ENCODE measurements around the gene TMBIM4.

The TMBIM4 gene

DNA sequence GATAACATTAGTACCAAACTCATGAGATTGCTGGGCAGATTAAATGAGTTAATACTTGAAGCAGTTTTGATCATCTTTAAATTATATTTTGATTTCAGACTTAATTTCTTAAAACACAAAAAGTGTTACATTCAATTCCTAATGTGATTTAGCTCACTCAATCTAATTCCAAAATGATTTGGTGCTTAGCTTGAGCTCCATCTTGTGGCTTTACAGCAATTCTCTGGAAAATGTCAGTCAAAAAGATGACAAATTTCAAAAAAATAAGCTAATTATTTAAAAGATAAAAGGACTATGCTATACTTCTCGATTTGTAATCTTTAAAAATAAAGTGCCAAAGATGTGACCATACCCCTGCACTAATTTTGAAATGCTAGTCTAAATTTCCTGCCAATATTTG is 49.3 kb downstream of the TMBIM4 start:
- TF ChIP-seq JUND (IDR thresholded peaks at IDR 0.05; ENCODE audit: low read depth) = no peak
- no peak for DNase-seq (ENCODE audit: low read depth in 1 of 2, low spot score in 1 of 2)
- in situ Hi-C loops (cut with HindIII; ENCODE audit: low pct_unique_long_range_greater_than_20kb, low sequenced_read_pairs) = no loop called here

DNA sequence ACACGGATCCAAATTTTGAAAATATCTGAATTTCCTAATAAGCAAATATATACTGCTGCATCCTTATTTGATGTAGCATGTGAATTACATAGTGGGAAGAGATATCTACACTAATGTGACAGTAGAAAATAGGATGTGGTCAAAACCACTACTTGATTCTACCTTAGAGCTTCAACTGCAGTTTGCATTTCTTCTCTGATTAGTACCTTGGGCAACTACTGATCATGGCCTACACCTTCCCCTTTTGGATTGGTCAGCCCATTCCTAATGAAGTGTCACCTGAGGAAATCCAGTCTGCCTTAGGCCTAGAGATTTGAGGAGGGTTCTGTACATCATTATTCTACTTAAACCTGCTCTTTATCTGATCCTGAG is 49.9 kb downstream of the TMBIM4 start:
- DNase-seq (ENCODE audit: low read depth in 1 of 2, low spot score in 1 of 2) = no peak
- TF ChIP-seq JUND (IDR thresholded peaks at IDR 0.05; ENCODE audit: low read depth) = no peak
- in situ Hi-C loops (cut with HindIII; ENCODE audit: low pct_unique_long_range_greater_than_20kb, low sequenced_read_pairs) = no loop called here

DNA sequence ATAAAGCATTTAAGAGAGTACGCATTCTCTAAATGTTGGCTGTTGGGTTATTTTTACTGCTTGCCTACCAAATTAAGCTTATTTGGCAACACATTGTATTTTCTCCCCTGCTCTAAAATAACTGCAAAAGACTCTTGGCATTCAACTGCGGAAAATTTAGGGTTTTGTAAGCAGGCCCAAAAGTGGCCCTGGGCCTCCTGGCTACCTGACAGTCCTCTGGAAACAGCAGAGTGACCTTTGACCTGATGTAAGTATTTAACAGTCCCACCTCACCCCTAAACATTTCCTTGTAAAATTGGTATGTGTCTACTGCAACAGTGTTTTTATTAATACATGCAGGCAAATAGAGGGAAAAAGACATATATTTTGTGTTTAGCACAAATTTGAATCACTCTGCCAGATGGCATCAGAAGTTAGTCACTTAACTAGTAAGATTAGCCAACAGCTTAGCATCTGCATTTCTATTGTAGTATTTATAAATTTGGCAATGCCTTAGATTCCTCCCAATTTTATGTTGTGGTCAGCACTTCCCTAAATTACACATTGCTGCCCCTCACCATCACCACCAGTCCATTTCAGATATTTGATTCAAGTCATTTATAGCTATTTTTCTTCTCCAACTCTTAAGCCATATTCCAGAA is 50.4 kb downstream of the TMBIM4 start:
- no peak for TF ChIP-seq JUND (IDR thresholded peaks at IDR 0.05; ENCODE audit: low read depth)
- in situ Hi-C loops (cut with HindIII; ENCODE audit: low pct_unique_long_range_greater_than_20kb, low sequenced_read_pairs) = no loop called here
- no peak for DNase-seq (ENCODE audit: low read depth in 1 of 2, low spot score in 1 of 2)

DNA sequence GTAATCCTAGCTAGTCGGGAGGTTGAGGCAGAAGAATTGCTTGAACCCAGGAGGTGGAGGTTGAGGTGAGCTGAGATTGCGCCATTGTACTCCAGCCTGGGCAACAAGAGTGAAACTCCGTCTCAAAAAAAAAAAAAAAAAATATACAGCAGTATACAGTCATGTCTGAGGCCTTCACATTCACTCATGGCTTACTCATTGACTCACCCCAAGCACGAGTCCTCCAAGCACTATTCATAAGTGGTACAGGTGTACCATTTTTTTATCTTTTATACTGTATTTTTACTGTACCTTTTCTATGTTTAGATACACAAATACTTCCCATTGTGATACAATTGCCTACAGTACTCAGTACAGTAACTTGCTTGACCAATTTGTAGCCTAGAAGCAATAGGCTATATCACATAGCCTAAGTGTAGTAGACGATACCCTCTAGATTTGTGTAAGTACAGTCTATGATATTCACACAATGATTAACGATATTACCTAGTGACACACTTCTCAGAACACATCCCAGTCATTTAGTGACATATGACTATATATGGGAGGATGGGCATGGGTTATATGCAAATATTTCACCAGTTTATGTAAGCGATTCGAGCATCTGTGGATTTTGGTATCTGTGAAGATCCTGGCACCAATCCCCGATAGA is 51.4 kb downstream of the TMBIM4 start:
- no peak for DNase-seq (ENCODE audit: low read depth in 1 of 2, low spot score in 1 of 2)
- TF ChIP-seq JUND (IDR thresholded peaks at IDR 0.05; ENCODE audit: low read depth) = no peak
- in situ Hi-C loops (cut with HindIII; ENCODE audit: low pct_unique_long_range_greater_than_20kb, low sequenced_read_pairs) = no loop called here

DNA sequence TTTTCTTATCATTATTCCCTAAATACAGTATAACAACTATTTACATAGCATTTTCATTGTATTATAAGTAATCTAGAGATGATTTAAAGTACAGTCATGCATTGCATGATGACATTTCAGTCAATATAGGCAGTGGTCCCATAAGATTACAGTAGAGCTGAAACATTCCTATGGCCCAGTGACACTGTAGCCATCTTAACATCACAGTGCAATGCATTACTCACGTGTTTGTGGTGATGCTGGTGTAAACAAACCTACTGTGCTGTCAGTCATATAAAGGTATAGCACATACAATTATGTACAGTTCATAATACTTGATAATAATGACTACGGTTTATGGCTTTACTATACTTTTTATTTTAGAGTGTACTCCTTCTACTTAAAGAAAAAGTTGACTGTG is 52.6 kb downstream of the TMBIM4 start:
- DNase-seq (ENCODE audit: low read depth in 1 of 2, low spot score in 1 of 2) = peak in 1 of 2 experiments; percentile 57
- no peak for TF ChIP-seq JUND (IDR thresholded peaks at IDR 0.05; ENCODE audit: low read depth)
- in situ Hi-C loops (cut with HindIII; ENCODE audit: low pct_unique_long_range_greater_than_20kb, low sequenced_read_pairs) = no loop called here

DNA sequence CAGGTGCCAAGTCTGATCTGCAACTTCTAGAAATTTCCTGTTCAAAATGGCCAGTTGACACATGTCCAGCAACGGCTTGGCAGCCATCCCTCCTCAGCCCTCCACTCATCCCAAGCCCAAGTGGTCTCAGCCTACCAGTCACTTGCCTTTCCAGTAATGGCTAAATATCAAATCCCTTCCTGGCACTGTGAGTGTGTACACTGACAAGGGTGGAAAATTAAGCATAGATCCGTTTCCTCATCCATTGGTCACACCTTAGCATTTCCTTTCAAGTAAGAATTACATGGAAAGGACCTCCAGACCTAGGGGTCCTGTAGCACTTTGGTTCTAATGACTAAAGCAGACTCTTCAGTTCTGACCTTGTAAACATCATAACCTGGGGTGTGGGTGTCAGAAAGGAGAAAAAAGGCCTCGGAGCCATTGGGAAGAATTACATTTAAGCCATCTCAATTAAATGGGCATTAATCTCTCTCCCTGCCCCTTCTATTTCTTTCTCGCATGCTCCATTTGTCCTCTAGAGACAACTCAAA is 54.7 kb downstream of the TMBIM4 start:
- in situ Hi-C loops (cut with HindIII; ENCODE audit: low pct_unique_long_range_greater_than_20kb, low sequenced_read_pairs) = no loop called here
- no peak for DNase-seq (ENCODE audit: low read depth in 1 of 2, low spot score in 1 of 2)
- no peak for TF ChIP-seq JUND (IDR thresholded peaks at IDR 0.05; ENCODE audit: low read depth)

DNA sequence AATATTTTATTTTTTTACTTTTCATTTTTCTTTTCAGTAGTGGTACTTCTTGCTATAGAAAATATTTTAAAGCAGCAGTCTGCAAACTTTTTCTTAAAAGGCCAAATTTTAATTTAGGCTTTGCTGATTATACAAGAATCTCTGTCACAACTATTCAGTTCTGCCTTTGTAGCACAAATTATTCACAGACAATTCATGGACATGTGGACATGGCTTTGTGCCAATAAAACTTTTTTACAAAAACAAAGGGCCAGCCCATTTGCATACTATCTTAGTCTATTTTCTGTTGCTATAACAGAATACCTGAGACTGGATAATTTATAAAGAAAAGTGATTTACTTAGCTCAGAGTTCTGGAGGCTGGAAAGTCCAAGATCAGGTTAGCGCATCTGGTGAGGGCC is 56.3 kb downstream of the TMBIM4 start:
- DNase-seq (ENCODE audit: low read depth in 1 of 2, low spot score in 1 of 2) = no peak
- no peak for TF ChIP-seq JUND (IDR thresholded peaks at IDR 0.05; ENCODE audit: low read depth)
- in situ Hi-C loops (cut with HindIII; ENCODE audit: low pct_unique_long_range_greater_than_20kb, low sequenced_read_pairs) = no loop called here

DNA sequence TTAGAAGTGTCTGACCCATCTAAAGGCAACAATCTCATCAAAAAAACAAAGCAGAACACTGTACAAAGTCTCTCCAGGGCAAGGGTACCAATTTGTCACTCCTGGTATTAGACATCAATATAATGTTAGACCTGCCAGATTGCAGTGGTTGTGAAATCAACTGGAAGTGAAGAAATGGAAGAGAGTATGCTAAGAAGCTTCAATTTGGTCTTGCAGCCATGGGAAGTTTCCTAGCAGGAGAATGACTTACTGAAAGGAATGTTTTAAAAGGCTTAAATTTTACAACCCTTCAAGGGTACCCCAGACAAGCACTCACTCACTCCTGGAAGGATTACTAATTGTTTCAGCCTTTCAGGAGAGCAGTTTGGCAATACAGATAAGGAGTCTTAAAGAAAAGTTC is 58.2 kb downstream of the TMBIM4 start:
- TF ChIP-seq JUND (IDR thresholded peaks at IDR 0.05; ENCODE audit: low read depth) = no peak
- no peak for DNase-seq (ENCODE audit: low read depth in 1 of 2, low spot score in 1 of 2)
- in situ Hi-C loops (cut with HindIII; ENCODE audit: low pct_unique_long_range_greater_than_20kb, low sequenced_read_pairs) = no loop called here

DNA sequence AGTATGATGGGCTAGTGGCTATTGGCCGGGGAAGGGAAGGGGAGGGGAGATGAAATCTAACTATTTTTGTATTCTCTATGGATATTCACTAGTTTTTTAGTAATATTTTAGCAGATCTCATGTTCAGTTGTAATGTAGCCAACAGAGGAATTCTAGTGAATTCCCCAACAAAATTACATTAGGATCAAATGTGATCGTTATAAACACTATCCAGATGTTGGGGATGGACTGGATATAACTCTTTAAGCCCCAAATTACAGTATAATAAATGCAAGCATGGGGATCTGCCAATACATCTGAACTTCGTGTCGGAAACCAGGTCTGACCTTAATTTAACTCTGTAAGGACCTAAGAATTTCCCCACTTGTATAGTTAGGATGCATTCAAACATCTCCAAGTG is 60.7 kb downstream of the TMBIM4 start:
- DNase-seq (ENCODE audit: low read depth in 1 of 2, low spot score in 1 of 2) = no peak
- in situ Hi-C loops (cut with HindIII; ENCODE audit: low pct_unique_long_range_greater_than_20kb, low sequenced_read_pairs) = no loop called here
- TF ChIP-seq JUND (IDR thresholded peaks at IDR 0.05; ENCODE audit: low read depth) = no peak

DNA sequence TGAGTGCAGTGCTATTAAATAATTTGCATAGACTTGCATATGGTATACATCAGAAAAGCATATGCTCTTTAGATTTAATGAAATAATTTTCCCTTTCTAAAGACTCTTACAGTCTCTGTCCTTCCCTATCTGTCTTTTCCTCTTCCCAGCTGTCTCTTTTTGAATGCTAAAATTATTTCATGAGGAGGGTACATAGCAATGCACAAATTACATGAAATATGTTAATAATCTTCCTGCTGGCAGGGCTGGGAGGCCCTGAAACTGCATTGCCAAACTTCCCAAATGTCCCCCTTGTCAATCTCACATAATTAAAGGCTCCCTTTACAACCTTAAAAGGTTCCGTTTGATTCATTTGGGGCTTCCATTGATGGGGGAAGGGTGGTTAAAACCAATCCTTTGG is 61.4 kb downstream of the TMBIM4 start:
- TF ChIP-seq JUND (IDR thresholded peaks at IDR 0.05; ENCODE audit: low read depth) = no peak
- no peak for DNase-seq (ENCODE audit: low read depth in 1 of 2, low spot score in 1 of 2)
- in situ Hi-C loops (cut with HindIII; ENCODE audit: low pct_unique_long_range_greater_than_20kb, low sequenced_read_pairs) = no loop called here

DNA sequence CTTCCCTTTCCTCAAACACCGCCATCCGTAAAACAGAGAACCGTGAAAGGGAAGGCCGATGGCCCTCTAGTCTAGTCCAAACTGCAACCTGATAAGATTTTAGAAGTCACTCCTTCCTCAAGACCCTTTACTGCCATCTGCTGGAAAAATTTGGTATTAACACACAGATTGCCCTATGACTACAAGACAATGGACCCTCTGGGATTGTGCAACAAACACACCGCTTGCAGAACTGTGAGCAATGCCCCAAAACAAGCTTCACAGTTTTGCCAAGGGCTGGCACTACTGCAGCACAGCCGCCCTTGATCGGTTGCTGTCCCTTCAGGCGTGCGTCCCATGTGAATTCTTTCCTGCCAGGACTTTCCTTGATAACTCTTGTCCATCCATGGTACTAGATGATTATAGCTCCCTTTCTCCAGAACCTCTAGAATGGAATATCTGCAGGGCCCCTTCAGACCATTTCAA is 62.3 kb downstream of the TMBIM4 start:
- TF ChIP-seq JUND (IDR thresholded peaks at IDR 0.05; ENCODE audit: low read depth) = no peak
- peak; percentile 39 to 90 for DNase-seq (ENCODE audit: low read depth in 1 of 2, low spot score in 1 of 2)
- in situ Hi-C loops (cut with HindIII; ENCODE audit: low pct_unique_long_range_greater_than_20kb, low sequenced_read_pairs) = no loop called here

DNA sequence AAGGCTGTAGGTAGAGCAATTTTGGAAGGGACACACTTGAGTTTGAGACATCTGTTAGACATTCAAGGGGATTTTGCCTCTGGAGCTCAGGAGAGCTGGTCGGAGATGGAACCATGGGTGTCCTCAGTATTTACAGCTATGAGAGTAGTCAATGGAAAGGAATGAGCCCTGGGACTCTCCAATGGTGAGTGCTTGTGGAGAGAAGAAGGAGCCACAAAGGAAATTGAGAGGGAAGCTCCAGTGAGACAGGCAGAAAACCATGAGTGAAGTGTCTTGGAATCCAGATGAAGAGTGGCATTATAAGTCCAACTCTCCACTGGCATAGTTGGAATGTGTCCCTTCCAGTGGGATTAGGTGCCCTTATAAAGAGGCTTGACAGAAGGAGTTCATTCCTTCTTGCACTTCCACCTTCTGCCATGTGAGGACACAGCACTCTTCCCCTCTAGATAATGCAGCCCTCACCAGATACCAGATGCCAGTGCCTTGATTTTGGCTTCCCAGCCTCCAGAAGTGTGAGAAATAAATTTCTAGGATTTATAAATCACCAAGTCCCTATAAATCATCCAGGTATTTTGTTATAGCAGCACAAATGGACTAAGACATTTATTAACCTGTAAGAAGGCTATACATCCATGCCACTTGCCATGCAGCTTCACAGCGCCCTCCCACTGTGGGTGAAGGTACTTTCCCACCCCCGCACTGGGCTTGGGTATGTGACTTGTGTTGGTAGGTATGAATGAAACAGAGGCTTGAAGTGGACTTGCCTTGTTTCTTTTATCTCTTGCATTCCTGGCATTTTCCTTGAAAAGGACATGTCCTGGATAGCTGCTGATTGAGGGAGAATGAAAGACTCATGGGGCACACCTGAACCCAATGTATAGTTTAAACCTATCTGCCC is 66.5 kb downstream of the TMBIM4 start:
- no peak for DNase-seq (ENCODE audit: low read depth in 1 of 2, low spot score in 1 of 2)
- no peak for TF ChIP-seq JUND (IDR thresholded peaks at IDR 0.05; ENCODE audit: low read depth)
- in situ Hi-C loops (cut with HindIII; ENCODE audit: low pct_unique_long_range_greater_than_20kb, low sequenced_read_pairs) = no loop called here

Data from T47D (cell line).